Measurements from ENCODE around the gene EPHB3.
"Not testable (repeated sequence)": the region's sequence is repeated elsewhere in the genome, so short reads cannot be mapped to it uniquely, and the experiment has no call there.

EPHB3 gene

DNA sequence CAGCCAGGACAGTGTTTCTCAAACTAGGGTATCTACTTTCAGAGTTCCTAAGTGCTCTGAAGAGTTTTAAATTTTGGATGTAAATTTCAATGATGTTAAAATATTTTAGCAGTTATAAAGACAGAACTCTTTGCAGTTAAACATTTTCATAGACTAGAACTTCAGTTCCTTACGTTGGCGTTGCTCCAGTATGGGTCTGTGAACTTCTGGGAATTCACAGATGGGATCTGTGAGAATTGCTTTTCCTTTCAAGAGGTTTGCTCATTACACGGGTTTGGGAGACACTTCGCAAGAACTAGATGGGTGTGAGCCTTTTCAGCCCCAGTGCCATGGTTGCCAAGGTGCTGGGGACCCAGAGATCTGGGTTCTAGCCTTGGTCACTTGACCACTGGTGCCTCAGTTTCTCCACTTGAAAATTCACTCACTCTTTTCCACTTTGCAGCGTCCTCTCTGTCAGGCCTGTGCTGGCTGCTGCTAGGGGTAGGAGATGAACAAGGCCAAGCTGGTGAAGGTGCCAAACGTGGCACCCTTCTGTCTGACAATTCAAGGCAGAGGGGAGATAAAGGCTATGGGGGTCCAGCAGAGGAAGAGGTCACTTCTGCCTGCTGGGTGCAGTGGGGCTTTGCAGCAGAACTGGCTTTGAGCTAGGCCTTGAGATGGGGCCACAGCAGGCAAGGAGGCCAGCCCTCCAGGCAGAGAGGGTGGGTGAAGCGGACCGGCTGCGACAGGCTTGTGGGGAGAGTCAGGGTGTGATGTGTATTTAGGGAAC is 48.1 kb downstream of the EPHB3 start:
- TF ChIP-seq, protein P1, sequence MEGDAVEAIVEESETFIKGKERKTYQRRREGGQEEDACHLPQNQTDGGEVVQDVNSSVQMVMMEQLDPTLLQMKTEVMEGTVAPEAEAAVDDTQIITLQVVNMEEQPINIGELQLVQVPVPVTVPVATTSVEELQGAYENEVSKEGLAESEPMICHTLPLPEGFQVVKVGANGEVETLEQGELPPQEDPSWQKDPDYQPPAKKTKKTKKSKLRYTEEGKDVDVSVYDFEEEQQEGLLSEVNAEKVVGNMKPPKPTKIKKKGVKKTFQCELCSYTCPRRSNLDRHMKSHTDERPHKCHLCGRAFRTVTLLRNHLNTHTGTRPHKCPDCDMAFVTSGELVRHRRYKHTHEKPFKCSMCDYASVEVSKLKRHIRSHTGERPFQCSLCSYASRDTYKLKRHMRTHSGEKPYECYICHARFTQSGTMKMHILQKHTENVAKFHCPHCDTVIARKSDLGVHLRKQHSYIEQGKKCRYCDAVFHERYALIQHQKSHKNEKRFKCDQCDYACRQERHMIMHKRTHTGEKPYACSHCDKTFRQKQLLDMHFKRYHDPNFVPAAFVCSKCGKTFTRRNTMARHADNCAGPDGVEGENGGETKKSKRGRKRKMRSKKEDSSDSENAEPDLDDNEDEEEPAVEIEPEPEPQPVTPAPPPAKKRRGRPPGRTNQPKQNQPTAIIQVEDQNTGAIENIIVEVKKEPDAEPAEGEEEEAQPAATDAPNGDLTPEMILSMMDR (IDR thresholded peaks at IDR 0.05; ENCODE audit: control insufficient read depth, insufficient read depth, low read depth, low read length, missing control alignments): no peak
- no peak for DNase-seq (ENCODE audit: low read depth)
- no peak overlapping the region for H3K4me3 ChIP-seq (ENCODE audit: control insufficient read depth, low read depth, low read length)

DNA sequence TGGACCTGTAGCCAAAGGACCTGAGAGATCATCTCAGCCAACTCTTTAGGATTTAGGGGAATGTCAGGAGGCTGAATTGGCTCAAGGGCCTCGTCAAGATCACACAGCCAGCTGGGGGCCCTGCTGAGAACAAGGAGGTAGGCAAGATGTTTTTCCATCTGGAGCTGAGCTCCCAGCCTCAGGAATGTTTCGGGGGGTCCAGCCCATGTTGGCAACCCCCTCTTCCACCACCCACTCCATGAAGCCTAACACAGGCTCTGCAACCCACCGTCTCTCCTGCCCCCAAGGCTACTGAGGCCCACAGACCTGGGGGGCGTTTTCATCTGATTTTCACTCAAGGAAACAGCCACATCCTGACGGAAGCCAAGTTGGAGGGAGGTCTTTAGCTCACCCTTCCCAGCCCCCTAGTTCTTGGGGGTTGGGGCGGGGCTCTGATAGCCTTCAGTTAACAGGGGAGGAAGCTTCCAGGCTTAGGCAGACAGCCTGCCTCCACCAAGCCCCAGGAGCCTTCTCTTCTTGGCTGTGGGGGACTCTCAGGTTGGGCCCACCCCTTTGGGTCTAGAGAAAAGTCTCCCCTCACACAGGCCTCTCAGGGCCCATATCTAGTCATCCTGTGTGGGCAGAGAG is 48.8 kb downstream of the EPHB3 start:
- H3K4me3 ChIP-seq (ENCODE audit: control insufficient read depth, low read depth, low read length): no peak overlapping the region
- DNase-seq (ENCODE audit: low read depth): no peak
- TF ChIP-seq, protein P1 (IDR thresholded peaks at IDR 0.05; ENCODE audit: control insufficient read depth, insufficient read depth, low read depth, low read length, missing control alignments): no peak

DNA sequence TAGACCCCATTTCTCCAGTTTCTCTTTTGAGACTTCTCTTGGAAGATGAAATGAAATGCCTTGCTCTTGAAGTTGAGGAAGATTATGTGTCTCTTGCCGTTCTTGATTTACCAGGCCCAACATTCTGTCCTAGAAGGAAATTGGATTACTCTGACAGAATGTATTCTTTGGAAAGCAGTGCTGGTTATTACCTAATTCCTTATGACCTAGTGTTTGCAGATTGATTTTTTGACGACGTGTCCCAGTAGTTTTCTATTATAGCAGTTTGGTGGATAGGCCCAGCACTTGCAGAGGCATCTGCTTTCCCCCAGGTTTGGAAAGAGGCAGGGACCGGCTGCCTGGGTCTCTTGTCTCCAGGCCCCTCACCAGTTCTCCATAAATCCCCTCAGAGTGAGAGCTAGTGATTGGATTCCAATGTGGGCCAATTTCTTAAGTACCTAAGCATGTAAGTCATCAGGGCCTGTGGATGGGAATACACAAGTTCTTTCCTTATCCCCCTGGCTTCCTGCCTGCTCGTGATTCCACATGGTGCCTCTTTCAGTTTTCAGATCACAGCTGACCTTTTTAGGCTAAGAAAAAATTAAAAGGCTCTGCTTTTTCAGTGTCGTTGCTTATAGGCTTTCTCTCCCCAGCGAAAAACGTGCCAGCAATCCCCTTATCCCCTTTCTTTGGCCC is 50.2 kb downstream of the EPHB3 start:
- TF ChIP-seq, protein P1 (IDR thresholded peaks at IDR 0.05; ENCODE audit: control insufficient read depth, insufficient read depth, low read depth, low read length, missing control alignments): no peak
- no peak for DNase-seq (ENCODE audit: low read depth)
- H3K4me3 ChIP-seq (ENCODE audit: control insufficient read depth, low read depth, low read length): no peak overlapping the region

DNA sequence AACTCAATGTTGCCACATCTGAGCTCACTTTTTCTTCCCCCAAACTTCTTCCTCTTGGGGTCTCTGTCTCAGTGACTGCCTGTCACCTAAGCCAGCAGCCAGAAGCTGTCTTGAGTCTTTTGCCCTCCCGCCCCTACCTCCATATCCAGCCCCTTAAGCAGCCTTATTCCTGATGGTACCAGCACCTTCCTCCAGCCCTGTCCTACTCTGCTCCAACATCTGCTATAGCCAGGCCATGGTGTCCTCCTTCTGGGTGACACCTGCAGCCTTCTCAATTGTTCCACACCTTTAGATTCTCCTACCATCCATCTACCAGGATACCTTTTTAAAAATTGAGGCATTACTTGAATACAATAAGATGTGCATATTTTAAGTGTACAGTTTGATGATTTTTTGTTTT is 53.8 kb downstream of the EPHB3 start:
- DNase-seq (ENCODE audit: low read depth): no peak
- H3K4me3 ChIP-seq (ENCODE audit: control insufficient read depth, low read depth, low read length): no peak overlapping the region
- TF ChIP-seq, protein P1 (IDR thresholded peaks at IDR 0.05; ENCODE audit: control insufficient read depth, insufficient read depth, low read depth, low read length, missing control alignments): no peak

DNA sequence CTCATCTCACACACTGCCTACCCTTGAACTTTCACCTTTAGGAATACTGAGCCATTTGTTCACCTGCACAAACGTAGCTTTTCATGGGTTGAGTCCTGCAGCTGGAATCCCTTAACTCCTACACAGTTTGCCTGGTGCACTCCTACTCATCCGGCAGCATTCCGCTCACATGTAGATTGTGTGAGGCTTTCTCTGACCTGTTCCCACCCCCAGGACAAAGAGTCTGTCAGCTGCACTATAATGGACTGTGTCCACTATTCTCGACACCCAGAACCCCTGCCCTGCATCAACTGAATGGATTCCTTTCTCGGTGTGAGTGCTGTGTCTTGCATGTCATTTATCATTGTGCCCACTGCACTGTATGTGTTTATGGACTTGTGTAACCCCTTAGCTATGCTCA is 54.9 kb downstream of the EPHB3 start:
- no peak overlapping the region for H3K4me3 ChIP-seq (ENCODE audit: control insufficient read depth, low read depth, low read length)
- DNase-seq (ENCODE audit: low read depth): no peak
- TF ChIP-seq, protein P1 (IDR thresholded peaks at IDR 0.05; ENCODE audit: control insufficient read depth, insufficient read depth, low read depth, low read length, missing control alignments): no peak

DNA sequence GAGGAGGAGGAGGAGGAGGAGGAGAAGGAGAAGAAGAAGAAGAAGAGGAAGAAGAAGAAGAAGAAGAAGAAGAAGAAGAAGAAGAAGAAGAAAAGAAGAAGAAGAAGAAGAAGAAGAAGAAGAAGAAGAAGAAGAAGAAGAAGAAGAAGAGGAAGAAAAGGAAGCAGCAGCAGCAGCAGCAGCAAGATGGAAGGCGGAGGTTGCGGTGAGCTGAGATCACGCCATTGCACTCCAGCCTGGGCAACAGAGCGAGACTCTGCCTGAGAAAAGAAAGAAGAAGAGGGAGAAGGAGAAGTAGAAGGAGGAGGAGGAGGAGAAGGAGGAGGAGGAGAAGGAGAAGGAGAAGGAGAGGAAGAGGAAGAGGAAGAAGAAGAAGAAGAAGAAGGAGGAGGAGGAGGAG is 55.7 kb downstream of the EPHB3 start:
- not testable (repeated sequence) for DNase-seq (ENCODE audit: low read depth); H3K4me3 ChIP-seq (ENCODE audit: control insufficient read depth, low read depth, low read length)

DNA sequence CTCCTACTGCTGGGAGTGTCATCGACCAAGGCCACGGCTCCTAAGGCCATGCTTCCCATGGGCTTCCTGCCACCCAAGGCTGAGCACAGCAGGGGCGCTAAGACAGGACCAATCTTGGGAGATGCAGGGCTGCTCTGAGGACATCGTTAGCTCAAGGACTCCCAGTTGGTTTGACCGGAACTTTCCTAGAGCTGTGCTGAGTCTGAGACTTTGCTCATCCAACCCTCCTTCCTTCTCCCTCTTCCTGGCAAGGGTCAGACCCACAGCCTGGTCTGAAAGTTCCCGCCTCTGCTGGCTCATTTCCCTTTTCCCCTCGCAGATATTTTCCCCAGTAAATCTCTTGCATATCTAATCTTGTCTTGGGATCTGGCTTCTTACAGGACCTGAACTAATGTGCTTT is 57.2 kb downstream of the EPHB3 start:
- no peak for DNase-seq (ENCODE audit: low read depth)
- H3K4me3 ChIP-seq (ENCODE audit: control insufficient read depth, low read depth, low read length): no peak overlapping the region
- TF ChIP-seq, protein P1 (IDR thresholded peaks at IDR 0.05; ENCODE audit: control insufficient read depth, insufficient read depth, low read depth, low read length, missing control alignments): no peak

Data from AG09309 (cell line).